Neutrophil (primary cell): ENCODE measurements around the gene ACOXL.

Experiments
- H3K27ac ChIP-seq: fragments of 200-600 bp; sonication (generic); 2 replicates; pipeline ENCODE4 v1.5.1; 2016; ENCODE audit warnings: mild to moderate bottlenecking, moderate library complexity
- H3K27me3 ChIP-seq: fragments of 200-600 bp; sonication (generic); 2 replicates; pipeline ENCODE4 v1.6.0; 2016; ENCODE audit warnings: mild to moderate bottlenecking
- H3K36me3 ChIP-seq: fragments of 200-600 bp; sonication (generic); 2 replicates; pipeline ENCODE4 v1.5.1; 2017
- H3K4me1 ChIP-seq, 2 experiments: fragments of 200-600 bp in 1 of 2; sonication (generic) in 1 of 2; 1 replicate in 1 of 2; 2 replicates in 1 of 2; pipeline versions ENCODE4 v1.5.1 to v1.6.1; 2013 to 2016; ENCODE audit warnings: low read depth in 1 of 2, low read length in 1 of 2, mild to moderate bottlenecking in 1 of 2, moderate library complexity in 1 of 2; ENCODE audit not compliant: control insufficient read depth in 1 of 2, insufficient read depth in 1 of 2
- H3K4me3 ChIP-seq, 2 experiments: fragments of 200-600 bp in 1 of 2; sonication (generic) in 1 of 2; 1 replicate in 1 of 2; 2 replicates in 1 of 2; pipeline ENCODE4 v1.5.1; 2013 to 2016; ENCODE audit warnings: low read depth in 1 of 2, low read length in 1 of 2, mild to moderate bottlenecking in 1 of 2, moderate library complexity in 1 of 2
- H3K9me3 ChIP-seq: fragments of 200-600 bp; sonication (generic); 2 replicates; pipeline ENCODE4 v1.5.1; 2016
- TF ChIP-seq, protein P1 (sequence below): fragments of 200-600 bp; sonication (generic); IDR thresholded peaks from 2 replicates; pipeline ENCODE4 v1.5.1; 2016; ENCODE audit warnings: antibody characterized with exemption

ACOXL gene

DNA sequence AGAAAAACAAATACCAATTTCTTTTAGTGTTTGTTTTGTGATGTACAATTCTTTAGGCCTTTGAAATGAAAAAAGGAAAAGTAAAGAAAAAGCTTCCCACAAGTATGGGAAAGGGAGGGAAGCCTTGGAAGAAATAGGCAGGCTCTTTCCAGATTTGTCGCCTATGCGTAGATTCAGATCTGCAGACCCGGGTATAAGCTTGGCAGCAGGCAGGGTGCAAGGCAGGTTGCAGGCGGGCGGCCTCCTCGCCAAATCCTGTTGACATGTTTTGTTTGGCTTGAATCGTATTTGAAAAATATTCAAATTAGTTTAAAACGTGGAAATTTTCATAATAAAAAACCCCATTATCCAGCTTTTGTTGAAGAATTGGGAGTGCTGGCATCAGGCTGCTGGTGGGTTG is 104.3 kb downstream of the ACOXL start:
- H3K4me1 ChIP-seq: no peaks in the 10 kb centered on the region
- TF ChIP-seq, protein P1, sequence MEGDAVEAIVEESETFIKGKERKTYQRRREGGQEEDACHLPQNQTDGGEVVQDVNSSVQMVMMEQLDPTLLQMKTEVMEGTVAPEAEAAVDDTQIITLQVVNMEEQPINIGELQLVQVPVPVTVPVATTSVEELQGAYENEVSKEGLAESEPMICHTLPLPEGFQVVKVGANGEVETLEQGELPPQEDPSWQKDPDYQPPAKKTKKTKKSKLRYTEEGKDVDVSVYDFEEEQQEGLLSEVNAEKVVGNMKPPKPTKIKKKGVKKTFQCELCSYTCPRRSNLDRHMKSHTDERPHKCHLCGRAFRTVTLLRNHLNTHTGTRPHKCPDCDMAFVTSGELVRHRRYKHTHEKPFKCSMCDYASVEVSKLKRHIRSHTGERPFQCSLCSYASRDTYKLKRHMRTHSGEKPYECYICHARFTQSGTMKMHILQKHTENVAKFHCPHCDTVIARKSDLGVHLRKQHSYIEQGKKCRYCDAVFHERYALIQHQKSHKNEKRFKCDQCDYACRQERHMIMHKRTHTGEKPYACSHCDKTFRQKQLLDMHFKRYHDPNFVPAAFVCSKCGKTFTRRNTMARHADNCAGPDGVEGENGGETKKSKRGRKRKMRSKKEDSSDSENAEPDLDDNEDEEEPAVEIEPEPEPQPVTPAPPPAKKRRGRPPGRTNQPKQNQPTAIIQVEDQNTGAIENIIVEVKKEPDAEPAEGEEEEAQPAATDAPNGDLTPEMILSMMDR: no peak
- peaks cover 7% of the 10 kb centered on the region for H3K27me3 ChIP-seq
- no peak overlapping the region for H3K4me3 ChIP-seq
- no peak overlapping the region for H3K27ac ChIP-seq
- H3K9me3 ChIP-seq: no peaks in the 10 kb centered on the region
- no peaks in the 10 kb centered on the region for H3K36me3 ChIP-seq

DNA sequence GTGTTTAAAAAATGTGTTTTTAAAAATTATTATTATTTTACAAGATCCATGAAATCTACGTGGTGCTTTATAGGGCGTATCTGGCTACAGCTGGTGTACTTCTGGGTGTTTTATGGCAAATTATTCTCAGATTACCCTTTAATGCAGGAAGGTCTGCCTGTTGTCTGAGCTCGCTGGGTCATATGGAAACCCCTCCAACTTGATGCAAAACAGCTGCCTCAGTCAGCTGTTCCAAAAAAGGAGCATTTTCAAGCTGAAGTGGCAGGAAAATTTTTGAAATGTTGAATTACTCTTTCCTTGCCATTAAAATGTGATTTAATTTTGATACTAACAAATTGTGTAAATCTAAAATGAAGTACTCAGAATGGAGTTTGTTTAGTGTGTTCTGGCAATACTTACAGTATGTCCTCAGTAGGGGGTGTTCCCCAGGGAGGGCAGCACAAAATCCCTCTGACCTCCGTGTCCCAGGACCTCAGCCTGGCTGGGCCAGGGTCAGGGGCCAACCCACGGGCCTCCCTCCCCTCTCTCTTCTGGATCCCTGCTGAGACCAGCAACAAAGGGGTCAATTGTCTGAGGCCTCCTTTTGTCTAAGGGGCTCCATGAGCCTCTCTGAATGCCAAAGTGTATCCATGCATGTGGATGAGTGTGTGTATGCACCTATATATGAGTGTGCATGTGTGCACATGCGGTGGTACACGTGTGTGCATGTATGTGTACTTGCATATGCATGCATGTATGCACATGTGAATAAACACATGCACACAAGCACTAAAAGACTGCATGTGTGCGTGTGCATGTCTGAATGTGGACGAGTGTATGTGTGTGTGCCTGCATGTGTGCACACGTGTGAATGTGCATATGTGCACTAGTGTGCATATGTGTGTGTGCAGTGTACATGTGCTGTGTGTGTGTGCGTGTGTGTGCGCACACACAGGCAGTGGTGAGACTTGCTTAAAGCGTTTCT is 105.4 kb downstream of the ACOXL start:
- TF ChIP-seq, protein P1: no peak
- Histone ChIP-seq H3K4me3 (no peak overlapping the region), H3K27ac (no peak overlapping the region), H3K36me3 (no peaks in the 10 kb centered on the region), H3K4me1 (no peaks in the 10 kb centered on the region), H3K9me3 (no peaks in the 10 kb centered on the region), H3K27me3 (peaks cover 7% of the 10 kb centered on the region)

DNA sequence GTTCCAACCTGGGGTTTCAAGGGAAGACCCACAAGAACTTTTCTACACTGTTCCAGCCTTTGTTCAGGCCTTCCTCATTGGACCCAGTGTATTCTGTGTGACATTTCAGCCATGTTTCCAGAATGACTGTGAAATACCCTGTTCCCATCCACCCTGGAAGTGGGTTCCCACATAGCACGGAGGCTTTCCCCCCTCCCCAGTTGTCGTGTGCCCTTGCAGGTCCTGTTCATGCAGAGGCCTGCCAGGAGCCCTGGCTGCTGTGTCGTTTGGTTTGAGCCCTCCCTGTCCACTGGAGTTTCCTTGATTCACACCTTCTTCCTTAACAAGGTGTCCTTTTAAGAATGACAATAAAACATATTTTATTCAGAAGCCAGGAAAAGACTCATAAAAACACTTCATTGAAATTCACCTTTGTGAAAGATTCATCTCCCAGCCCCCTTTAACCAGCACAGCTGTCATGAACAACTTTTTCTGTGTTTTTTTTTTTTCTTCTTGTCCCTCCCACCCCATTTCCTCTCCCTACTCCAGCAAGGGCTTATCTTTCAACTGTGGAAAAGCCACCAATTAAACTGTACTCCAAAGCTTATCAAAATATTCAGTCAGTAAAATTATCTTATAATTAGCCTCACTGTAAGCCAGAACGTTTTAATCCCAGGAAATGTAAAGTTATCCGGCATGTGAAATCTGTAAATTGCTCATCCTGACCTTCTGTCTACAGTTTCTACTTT is 106.4 kb downstream of the ACOXL start:
- no peaks in the 10 kb centered on the region for H3K4me1 ChIP-seq
- no peaks in the 10 kb centered on the region for H3K9me3 ChIP-seq
- TF ChIP-seq, protein P1: no peak
- H3K36me3 ChIP-seq: no peaks in the 10 kb centered on the region
- H3K4me3 ChIP-seq: no peak overlapping the region
- no peak overlapping the region for H3K27ac ChIP-seq
- peaks cover 7% of the 10 kb centered on the region for H3K27me3 ChIP-seq

DNA sequence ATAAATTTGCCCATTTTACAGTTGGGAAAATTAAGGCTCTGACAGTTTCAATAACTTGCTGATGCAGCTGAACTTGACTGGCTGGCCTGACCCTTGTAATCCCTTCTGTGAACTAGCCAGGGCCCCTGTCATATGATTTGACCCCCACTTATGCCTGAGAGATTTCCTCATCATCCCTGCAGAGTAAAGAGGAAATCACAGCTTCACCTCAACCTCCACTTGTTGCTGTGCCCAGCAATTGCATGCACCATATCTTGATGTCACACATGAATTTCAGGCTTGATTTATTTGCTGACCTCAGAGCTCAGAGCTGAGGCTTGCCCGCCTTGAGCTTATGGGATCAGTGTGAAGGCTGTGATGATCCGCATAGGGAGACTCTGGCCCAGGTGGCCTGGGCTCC is 108.1 kb downstream of the ACOXL start:
- no peak overlapping the region for H3K27ac ChIP-seq
- H3K4me1 ChIP-seq: no peaks in the 10 kb centered on the region
- H3K27me3 ChIP-seq: no peaks in the 10 kb centered on the region
- H3K9me3 ChIP-seq: no peaks in the 10 kb centered on the region
- TF ChIP-seq, protein P1: no peak
- no peak overlapping the region for H3K4me3 ChIP-seq
- no peaks in the 10 kb centered on the region for H3K36me3 ChIP-seq

DNA sequence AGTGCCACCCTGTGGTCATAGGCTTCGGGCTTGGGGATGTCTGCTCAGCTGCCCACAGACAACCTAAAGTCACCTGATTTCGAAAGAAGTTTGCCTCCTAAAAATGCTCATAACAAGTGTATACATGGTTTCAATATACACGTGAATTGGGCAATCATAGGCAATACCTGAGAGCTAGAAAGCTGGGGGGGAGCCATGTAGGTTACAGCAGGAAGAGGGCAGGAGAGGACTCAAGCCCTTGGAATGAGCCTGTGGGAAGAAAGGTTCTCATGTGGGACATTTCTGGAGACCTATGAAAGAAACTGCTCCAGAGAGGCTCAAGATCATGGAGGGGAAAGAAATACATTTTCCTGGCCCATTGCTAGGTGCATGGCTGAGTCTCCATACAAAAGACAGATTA is 109.7 kb downstream of the ACOXL start:
- no peaks in the 10 kb centered on the region for H3K27me3 ChIP-seq
- no peaks in the 10 kb centered on the region for H3K9me3 ChIP-seq
- no peak overlapping the region for H3K4me3 ChIP-seq
- TF ChIP-seq, protein P1: no peak
- no peak overlapping the region for H3K27ac ChIP-seq
- H3K36me3 ChIP-seq: no peaks in the 10 kb centered on the region
- H3K4me1 ChIP-seq: no peaks in the 10 kb centered on the region
